GM18858 (cell line): ENCODE measurements around the gene TIAM1.

Experiments used
- ATAC-seq: cut with Tn5 transposase; IDR thresholded peaks from one replicate; pipeline ENCODE4 v1.9.1; 2021; ENCODE audit not compliant: unreplicated experiment

Gene TIAM1

DNA sequence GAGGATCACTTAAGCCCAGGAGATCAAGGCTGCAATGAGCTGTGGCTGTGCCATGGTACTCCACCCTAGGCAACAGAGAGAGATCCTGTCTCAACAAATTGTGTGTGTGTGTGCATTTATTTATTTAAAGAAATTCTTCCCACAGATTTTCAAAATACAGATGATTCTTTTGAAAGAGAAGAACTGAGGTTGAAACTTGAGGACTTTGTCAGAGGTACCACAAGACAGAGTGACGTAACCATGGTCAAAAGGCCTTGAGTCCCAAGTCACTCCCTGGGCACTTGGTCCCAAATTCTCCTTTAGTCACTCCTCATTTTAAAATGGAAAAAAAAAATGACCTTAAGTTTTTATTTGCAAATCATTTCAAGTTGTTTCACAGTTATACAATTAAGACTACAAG is 57.4 kb downstream of the TIAM1 start:
- ATAC-seq, result no peak

DNA sequence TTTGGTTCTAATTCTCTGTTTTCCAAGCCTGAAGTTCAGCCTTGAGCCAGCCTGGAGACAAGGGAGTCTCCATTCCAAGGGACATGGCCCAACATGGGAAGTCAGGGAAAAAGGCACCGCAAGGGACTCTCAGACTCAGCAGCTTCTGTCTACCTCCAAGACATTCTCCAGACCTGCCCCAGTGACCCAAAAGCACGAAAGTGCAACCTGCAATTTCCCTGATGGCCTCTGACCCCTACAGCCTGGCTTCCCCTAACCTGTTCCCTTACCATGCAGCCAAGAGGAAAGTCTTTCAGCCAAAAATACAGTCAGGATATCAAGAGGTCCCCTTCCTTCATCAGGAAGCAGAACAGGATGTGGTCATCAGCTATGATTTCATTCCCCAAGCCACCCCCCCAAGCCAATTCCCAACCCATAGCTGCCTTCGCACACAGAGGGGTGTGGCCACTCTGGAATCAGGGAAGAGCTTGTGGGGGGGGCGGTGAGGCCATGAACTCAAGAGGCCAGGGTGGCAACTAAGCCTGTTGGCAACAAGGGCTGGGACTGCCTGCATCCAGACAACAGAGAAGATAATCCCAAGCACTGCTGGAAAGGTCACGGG is 59.2 kb downstream of the TIAM1 start:
- ATAC-seq, result no peak

DNA sequence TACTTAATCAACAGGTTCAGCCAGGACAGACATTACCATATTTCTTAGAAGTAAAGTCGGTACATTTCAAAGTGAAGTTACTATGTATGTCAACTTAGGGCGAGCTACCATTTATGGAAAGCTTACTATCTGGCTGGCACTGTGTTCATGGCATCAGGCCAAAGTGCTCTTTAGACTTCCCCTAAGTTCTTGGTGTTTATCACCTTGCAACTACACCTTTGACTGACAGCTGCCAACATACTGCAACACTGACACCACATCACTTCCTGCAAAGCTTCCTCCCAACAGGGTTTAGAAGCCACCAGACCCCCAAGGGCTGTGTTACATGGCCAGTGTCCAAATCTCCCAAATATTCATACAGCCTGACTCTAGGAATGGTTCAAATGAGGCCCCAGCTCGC is 61.0 kb downstream of the TIAM1 start:
- no peak for ATAC-seq

DNA sequence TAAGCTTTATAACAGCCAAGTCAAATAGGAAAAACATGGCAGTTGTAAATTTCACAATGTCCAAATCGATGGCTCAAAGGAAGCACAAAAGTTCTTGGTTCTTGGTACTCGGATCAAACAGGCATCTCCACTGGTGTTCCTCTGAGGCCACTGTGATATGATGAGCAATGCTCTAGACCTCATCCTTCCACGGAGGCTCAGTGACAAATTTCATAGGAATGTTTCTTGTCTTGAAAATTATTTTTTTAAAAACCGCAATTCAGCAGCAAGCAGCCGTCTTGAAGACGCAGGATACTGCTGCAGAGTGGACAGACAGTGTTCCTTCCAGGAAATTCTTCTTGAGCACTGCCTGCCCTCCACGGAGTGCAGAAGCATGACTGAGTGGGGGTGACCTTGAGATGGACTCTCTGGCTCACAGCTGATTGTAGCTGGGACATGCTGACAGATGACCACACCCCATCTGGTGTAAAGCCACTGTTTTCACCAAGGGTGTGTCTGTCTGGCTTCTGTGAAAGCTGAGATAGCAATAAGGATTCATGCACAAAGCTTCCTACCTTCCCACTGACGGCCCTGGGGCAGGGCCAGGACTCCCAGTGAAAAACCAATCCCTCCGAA is 61.9 kb downstream of the TIAM1 start:
- no peak for ATAC-seq

DNA sequence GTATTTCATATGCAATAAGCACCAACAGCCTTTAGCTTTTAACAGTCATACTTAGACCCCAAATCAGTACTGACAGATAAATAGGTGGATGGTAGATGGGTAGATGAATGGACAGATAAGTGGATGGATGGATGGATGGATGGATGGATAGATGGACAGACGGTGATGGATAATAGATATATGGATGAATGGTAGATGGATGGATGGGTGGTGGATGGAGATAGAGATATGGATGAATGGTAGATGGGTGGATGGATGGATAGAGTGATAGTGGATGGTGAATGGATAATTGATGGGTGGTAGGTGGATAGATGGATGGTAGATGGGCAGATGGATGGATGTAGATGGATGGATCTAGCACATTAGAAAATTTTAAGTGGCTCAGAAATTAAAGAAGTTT is 62.5 kb downstream of the TIAM1 start:
- ATAC-seq, result no peak

DNA sequence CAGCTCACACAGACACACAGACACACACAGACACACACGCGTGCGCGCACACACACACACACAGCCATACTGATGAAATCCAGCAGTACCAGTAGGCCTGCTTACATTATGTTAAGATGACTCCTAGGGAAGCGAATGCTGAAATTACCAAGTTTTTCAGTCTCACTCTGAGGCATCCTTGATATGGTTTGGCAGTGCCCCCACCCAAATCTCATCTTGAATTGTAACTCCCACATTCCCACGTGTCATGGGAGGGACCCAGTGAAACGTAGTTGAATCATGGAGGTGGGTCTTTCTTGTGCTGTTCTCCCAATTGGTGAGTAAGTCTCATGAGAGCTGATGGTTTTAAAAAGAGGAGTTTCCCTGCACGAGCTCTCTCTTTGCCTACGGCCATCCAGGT is 64.1 kb downstream of the TIAM1 start:
- ATAC-seq, result no peak

DNA sequence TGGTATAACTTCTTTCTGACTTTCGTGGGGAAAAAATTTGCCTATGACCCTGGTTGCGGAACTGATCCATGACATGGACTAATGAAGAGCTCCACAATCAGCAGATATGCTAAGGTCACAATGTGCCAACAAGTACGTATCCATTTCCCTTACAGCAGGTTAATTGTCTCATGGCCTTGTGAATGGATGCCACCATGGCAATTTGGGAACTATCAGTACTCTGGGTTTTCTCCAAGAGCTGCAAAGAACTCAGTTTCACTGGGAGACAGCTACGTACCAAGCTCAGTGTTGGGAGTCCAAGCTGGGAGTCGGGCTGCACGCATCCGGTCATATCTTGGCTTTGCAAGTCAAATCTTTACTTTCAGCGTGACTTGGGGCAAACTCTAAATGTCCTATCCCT is 64.8 kb downstream of the TIAM1 start:
- no peak for ATAC-seq

DNA sequence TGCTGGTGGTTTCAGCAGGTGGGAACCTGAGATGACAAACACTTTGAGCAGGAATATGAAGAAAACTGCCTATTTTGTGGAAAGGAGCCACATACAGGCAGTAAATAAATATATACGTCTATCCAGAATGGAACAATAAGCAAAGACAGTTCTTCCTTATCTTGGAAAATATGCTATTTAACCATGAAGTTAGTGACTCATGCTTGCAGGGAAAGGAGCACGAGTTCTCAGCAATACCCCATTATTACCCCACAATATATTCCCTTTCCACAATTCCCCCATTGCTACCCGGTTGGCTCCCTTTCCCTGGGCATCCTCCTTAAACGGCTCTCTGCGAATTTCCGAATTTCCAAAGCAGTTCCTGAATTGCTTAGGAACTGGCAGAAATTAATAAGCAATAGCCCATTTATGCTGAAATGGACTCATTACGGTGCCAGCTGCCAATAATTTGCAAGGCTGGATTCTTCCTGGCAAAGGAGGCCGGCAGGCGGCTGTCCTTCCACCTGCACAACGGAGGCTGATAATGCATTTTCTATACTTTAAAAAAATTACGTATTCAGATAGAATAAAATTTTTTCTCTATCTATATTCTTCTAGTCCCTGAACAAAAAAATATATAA is 65.4 kb downstream of the TIAM1 start:
- no peak for ATAC-seq

DNA sequence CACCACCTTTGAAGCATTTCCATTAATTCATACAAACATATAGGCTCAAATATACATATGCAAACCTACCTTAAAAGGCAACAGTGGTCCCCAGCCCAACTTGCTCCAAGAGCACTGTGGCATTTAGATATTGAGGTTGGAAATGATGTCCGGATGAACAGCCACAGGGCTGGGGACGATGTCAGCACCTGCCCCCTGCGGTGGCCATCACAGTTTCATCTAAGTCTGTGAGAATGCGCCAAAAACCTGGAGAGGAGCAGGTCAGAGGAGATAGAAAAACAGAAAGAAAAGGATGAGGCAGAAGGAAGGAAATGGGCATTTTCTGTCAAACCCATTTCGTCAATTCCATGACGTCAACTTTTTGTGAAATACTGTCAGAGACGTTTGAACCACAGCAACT is 67.4 kb downstream of the TIAM1 start:
- ATAC-seq, result no peak

DNA sequence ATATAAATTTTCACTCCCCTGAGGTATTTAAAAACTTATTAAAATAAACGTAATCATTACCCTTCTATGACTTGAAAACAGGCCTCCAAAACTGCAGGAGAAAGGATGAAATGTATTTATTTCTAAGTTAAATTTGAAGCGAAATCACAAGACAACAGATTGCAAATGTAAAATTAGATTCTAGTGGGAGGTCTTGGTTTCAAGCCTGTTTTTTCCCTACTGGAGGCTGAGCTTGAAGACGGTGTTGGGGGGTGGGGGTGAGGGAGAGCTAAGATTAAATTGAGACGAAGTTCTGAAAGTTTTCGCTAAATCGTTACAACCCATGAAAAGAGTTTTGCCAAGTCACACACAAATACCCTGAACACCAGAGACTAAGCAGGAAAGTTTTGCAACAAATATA is 68.2 kb downstream of the TIAM1 start:
- ATAC-seq, result no peak

DNA sequence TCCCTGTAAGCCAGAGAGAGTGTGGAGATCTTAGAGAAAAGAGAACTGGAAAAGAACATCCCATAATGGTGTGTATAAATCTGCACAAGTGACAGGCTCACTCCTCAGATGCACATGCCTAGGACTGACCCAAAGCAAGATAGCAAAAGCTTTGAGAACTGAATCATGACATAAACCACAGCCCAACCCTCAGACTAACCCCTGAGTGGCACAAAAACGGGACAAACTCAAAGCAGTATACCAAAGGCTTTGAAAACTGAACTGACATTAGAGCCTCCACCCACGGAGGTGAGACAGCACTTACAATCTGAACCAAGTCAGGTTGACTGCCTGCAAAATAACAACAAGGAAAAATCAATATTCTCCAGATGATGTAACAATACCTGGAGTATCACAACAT is 70.8 kb downstream of the TIAM1 start:
- ATAC-seq, result no peak

DNA sequence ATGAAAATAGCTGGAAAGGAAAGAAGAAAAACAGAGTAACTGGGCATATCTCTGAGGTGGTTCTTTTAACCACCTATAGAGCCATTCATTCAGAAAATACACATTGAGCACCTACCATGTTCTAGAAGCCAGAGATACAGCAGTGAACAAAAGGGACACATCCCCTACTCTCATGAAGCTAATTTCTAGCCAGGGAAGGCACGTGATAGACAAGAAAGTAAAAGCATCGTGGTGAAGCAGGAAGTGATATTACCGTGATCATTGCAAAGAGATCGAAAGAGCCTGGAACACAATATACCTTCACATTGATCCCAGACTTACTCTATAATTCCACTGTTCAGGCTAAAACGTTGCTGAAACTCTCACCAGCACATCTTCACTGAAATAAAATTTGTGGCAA is 76.0 kb downstream of the TIAM1 start:
- ATAC-seq, result no peak

DNA sequence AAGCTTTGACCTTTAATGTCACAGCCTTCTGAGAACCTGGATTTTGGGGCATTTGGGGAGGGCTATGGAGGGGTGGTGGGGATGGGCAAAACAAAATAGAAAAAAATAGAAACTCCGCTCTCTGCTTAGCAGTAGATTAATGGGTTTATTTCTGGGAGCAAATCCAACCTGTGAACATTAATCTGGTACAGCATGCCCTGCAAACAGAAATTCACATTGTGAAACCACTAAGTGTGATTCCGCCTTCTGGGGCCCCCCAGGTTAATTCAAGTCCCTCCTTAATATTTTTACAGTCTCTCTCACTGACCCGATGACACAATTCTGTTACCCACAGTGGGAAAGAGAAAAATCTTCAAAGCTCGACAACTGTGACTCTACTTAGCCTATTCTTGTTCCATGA is 76.4 kb downstream of the TIAM1 start:
- no peak for ATAC-seq

DNA sequence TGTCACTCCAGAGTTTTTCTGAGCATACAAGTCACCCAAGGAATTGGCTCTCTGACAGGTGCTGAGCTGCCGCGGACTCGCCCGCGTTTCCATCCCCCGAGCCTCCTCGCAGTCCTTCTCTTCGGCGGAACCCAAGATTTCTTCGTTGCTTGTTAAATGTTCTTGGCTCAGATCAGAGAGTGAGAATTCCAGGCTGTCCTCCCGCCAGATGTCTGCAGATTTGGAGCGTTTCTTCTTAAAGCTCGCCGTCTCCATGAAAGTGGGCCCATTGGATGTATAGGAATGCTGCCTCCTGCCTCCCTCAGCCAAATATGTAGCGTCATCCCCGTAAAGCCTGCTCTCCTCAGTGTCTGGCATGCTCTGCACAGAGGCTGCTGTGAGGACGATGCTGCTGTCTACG is 77.8 kb downstream of the TIAM1 start:
- ATAC-seq, result no peak

DNA sequence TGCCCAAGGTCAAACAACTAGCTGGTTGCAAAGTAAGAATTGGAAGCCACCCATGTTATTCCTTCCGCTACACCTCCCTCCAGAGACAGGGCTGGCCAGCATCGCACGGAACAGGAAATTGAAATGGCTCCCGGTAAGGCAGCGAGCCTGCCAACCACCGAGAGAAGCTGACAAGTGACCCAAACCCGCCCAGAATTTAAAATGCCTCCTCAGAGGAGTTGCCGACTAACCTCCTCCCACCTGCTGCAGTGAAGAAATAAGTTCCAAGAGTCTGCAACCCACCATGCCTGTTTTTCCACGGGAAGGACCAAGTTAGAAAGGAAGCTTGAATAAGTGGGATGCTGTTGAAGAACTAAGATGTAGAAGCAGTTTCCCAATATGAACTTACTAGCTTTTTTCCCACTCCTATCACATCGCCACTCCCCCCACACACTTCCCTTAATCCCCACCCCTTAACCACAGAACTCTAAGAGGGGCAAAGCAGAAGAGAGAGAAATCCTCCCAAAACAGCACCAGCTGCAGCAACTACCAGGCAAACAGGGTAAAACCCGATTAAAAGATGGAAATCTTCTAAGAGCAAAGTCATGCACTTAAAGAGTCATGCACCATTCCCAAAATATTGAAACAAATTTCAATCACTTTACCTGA is 78.6 kb downstream of the TIAM1 start:
- ATAC-seq, result no peak

DNA sequence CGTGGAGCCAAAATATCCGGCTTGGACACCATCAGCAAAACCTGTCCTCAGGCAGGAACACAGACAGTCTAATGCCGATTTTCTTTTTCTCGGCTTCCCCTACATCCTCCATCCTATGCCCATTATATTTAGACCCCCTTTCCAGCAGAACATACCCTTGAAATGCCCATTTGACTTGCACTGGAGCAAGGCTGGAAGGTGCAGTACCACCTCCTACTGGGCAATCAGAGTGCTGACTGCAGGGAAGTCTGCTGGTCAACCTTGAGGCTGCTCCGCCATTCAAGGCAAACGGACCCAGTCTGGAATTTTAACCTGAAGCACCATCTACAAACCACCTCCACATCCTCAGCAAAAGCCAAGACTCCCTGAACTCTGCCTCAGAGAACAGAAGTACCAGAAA is 79.5 kb downstream of the TIAM1 start:
- ATAC-seq, result no peak

DNA sequence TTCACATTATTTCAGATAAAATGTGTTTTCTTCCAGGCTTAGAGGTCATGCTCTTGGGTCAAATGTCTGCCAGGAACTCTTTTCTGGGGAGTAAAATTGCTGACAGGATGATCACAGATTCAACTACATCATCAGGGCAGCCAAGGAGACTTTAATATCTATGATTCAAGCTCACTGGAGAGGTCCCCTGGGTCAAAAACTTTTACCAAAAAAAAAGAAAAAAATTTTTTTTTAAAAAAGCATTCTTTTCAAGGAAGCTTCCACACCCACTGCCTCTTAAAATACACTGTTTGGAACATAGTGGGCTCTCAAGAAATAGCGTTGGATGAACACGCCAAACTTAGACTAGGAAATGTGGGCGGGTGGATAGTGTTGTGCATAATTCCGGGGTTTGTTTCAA is 81.3 kb downstream of the TIAM1 start:
- ATAC-seq, result no peak

DNA sequence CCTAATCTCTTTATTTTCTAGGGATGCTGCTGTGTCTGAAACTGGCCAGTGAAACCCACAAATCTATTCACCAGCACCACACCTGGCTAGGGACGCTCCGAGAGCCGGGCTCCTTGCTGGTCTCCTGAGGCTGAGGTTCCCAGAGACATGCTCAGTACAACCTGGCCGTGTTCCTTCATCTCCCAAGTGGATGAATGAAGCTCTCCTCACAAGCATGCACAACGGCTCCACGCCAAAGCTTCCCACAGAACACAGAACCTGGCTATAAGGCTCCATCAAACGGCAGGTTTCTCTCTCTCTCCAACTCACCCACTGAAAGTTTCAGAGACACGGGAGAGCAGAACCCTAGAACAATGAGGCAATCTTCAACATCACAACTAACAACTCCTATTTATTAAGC is 82.3 kb downstream of the TIAM1 start:
- no peak for ATAC-seq

DNA sequence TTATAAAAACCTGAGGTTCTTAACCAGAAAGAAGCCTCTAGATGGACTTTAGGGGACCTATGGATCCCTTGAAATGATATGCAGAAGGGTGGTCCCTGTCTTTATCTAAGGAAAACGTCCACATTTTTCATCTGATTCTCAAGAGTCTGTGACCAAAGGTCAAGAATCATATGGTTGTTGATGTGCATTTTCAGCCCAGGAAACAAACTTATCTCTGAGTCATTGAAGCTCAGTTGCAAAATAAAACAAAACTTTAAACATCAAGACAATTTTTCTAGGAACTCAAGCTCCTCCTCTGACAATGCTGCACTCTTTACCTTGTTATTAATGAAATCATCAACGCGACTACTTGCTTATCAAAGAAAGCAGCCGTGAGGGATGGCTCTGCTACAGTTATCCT is 83.3 kb downstream of the TIAM1 start:
- no peak for ATAC-seq

DNA sequence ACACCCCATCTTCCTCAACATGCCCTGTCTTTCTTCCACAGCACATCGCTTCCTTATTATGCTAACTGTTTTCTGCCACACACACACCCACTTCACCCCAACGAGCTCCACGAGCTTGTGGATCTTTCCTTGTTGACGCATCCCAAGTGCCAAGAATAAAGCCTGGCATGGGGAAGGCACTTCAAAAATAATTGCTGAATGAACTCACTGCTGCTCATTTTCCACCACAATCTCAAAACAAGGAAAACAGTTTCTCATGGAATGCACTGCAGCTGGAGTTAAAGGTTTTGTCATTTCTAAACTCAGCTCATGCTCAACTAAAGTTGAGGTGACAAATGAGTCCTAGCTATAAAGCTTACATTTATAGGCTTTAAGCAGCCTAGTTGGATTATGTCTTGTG is 86.0 kb downstream of the TIAM1 start:
- no peak for ATAC-seq

DNA sequence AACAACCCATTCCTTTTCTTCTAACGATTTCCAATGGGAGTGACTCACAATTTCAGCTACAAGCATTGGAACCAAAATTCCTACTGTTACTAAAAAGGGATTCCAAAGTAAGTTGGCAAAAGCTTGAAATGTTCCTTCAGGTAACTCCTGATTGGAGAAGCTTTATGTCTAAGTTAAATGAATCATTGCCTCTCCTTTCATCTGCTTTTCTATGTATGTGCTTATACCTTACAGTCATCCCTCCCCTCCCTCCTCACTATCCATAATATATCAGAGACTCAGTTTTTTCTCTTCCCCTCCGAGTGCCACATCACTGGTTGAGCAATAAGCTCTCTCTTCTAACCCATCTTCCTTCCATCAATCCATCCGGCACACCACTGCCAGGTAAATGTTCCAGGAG is 86.8 kb downstream of the TIAM1 start:
- no peak for ATAC-seq

DNA sequence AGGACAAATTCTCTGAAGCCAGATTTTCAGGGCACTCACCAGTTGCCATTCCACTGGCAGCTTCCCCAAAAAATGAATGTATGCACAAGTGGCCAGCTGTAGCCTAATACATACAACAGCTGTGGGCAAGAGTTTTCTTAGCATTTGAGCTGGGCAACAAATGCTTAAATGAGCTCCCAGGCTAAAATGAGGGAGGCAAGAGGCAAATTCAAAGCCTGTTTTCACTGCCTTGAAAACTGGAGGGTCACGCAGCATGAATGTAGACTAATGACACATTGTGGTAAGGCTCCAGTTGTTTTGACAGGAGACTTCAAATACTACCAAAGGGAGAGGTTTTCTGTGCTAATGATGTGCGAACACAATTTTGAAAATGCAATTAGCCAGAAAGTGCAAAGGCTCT is 88.2 kb downstream of the TIAM1 start:
- ATAC-seq, result no peak
